Measurements from ENCODE around the gene TIPIN.
A peak's percentile ranks its signal among the peaks of the same experiment; 100 is the strongest.
"Not testable (repeated sequence)": the region's sequence is repeated elsewhere in the genome, so short reads cannot be mapped to it uniquely, and the experiment has no call there.

The TIPIN gene

GRCh38 chr15:66381376-66381775, 24.9 kb upstream of the TIPIN start:
- not testable (repeated sequence) for DNase-seq

DNA sequence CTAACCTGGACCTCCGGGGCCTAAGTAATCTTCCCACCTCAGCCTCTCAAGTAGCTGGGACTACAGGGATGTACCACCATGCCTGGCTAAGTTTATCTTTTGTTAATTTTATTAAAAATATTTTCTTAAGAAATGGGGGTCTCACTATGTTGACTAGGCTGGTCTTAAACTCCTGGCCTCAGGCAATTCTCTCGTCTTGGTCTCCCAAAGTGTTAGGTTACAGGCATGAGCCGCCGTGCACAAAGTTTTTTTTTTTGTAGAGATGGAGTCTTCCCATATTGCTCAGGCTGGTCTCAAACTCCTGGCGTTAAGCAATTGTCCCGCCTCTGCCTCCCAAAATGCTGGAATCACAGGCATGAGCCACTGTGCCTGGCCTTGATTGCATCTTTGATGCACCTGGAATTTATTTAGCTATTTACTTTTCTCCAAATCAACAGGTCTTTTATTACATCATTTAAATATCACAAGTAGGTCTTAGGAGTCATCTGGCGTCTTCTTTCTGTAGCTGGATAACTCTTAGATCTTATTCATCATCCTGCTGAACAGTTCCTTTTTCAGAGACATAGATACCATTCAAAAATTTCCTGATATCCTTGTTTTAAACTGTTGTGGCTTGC, 22.4 kb upstream of the TIPIN start:
- DNase-seq: no peak

- DNase-seq: no peak
These were observed 17.7 kb upstream of the TIPIN start for GRCh38 chr15:66374179-66374578.

DNA sequence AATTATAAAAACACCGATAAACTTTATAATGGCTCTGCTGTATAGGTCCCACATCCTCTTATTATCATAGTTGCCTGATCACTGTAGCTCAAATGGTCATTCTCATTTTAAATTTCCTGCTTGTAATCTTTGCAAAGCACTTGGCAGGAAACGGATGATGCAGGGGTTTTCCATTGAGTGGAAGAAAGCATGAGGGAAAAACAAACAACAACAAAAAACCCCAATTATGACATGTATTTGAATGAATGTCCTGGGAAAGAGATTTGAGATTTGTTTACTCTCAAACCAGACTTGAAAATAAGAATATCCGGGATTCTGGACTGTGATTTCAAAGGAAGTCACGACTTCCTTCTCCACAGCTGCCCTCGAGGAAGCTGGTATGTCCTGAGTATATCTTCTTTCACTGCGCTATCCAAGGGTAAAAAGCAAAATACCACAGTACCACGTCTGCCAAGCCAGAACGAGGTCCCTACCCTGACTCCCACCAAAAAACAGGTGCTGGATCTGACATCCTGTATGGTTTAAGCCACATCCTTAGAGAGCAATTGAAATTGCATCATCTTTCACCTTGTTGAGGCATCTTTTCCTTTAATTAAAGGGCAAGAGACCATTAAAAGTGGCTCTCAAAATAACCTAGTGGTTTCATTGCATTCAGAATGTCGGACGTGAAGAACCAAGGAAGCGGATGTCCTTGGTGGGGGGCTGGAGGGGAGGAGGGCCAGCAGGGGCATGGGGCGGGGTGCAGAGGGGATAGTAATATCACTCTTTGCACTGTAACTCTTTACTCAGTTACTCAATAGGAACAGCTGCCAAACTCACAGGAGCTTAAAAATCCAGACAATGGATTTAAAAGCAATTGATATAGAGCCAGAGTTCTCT, 13.5 kb upstream of the TIPIN start:
- DNase-seq: peak in 1 of 2 donors; percentile 42

DNA sequence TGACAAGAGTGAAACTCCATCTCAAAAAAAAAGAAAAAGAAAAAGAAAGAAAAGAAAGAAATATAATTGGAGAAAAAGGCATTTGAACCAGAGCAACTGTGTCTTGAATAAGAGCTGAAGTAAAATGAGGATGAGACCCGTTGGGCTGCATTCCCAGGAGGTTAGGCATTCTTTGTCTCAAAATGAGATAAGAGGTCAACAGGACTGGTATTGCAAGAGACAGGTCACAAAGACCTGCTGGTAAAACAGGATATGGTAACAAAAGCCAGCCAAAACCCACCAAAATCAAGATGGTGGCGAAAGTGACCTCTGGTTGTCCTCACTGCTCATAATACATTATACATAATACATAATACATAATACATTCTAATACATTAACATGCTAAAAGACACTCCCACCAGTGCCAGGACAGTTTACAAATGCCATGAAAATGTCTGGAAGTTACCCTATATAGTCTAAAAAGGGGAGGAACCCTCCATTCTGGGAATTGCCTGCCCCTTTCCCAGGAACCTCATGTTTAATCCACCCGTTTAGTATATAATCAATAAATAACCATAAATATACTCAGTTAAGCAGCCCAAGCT, 8.6 kb upstream of the TIPIN start:
- DNase-seq: no peak

DNA sequence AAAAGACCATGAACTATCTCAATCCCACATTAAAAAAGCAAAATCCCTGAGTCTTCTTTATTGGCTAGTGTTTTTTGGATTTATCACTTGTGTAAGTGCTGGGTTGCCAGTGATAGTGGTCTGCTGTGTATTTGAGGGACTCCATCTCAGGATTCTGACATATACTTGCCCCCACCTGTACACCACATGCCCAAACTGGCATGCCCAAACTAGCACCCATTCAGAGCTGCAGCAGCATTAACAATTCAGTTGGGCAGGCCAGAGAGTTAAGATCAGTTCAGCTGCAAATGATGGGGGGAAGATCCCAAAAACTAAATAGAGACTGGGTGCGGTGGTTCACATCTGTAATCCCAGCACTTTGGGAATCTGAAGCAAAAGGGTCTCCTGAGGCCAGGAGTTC, 6.3 kb upstream of the TIPIN start:
- DNase-seq: no peak

DNA sequence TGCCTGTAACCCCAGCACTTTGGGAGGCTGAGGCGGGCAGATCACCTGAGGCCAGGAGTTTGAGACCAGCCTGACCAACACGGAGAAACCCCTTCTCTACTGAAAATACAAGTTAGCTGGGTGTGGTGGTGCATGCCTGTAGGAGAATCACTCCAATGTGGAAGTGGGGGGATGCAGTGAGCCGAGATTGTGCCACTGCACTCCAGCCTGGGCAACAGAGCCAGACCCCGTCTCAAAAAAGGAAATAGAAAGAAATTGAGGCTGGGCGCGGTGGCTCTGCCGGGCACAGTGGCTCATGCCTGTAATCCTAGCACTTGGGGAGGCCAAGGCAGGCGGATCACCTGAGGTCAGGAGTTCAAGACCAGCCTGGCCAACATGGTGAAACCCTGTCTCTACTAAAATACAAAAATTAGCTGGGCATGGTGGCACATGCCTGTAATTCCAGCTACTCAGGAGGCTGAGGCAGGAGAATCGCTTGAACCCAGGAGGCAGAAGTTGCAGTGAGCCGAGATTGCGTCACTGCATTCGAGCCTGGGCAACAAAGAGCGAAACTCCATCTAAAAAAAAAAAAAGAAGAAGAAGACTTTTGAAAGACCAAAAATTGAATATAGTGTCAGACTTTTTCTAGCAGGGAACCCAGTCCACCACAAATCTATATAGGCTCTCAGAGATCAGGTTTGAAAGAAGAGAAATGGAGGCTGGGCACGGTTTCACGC, 5.4 kb upstream of the TIPIN start:
- not testable (repeated sequence) for DNase-seq

- DNase-seq: no peak
These were observed 3.3 kb upstream of the TIPIN start for GRCh38 chr15:66359740-66360139.

DNA sequence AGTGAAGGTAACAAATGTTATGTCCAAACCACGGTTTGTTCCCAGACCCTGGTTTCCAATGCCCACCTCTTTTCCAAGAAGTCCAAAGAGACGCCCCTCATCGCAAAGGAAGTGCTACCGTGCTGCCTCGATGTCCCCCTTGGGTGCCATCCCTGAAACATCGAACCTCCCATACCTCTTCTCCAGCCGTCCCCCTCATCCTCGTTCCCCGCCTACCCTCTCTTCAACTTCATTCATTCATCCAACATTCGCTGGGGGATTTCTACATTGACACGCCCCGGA, 467 bp downstream of the TIPIN start:
- DNase-seq: no peak

DNA sequence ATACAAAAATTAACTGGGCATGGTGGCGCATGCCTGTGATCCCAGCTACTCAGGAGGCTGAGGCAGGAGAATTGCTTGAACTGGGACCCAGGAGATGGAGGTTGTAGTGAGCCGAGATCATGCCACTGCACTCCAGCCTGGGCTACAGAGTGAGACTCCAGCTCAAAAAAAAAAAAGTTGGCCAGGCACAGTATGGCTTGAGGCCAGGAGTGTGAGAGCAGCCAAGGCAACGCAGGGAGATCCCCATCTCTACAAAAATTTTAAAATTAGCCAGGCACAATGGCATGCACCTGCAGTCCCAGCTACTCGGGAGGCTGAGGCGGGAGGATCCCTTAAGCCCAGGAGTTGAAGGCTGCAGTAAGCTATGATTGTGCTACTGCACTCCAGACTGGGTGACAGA, 8.0 kb downstream of the TIPIN start:
- not testable (repeated sequence) for DNase-seq

DNA sequence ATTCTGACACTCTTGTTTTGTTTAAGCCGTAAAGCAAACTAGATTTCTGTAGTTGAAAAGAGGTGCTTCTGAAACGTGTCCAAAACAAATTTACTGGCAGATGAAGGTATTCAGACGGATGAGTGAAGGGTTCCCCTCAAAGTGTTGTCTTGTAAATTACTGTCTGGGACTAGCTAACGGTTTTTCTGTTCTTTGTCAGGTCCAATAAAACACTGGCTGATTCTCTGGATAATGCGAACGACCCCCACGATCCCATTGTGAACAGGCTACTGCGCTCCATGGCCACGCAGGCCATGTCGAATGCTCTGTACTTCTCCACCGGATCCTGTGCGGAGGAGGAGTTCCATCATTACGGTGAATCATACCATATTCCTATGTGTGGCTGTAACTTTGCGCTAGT, 27.7 kb downstream of the TIPIN start:
- no peak for DNase-seq

GRCh38 chr15:66327736-66328135, 28.7 kb downstream of the TIPIN start:
- DNase-seq: no peak

DNA sequence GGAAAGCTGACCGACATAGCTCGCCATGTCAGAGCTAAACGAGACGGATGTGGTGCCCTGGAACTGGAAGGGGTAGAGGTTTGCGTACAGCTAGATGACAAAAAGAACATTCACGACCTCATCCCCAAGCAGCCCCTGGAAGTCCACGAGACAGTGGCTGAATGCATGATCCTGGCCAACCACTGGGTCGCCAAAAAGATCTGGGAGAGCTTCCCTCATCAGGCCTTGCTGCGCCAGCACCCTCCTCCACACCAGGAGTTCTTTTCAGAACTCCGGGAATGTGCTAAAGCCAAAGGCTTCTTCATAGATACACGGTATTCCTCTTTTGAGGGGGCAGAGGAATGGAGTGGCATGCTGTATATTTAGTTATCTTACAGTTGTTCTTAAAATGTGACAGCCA, 30.4 kb downstream of the TIPIN start:
- DNase-seq: no peak

DNA sequence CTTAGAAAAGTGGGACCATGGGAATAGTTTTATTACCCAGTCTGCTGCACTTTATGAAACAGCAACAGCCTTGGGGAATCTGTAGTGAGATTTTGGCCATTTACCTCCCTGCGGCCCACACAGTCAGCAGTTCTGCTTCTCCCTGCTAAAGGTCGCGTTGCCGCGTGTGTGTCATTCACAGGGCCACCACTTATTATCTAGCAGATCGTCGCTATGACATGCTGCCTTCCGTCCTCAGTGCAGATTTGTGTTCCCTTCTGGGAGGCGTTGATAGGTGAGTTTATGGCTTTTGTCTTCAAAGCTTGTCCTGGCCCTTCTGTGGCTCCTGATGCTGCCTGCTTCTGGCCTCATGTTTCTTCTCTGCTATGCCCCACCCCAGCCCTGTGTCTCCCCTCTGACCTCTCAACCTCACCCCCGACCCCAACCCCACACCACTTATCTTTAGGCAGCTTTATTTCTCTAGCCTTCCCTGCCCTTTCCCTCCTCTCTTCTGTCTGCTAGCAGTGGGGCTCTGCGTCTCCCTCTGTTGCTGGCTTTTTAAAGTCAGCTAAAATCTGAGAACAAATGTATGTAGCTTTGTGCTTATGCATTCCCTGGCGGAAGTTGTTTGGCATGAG, 33.1 kb downstream of the TIPIN start:
- DNase-seq: no peak

GRCh38 chr15:66312144-66312543, 44.3 kb downstream of the TIPIN start:
- DNase-seq: no peak

DNA sequence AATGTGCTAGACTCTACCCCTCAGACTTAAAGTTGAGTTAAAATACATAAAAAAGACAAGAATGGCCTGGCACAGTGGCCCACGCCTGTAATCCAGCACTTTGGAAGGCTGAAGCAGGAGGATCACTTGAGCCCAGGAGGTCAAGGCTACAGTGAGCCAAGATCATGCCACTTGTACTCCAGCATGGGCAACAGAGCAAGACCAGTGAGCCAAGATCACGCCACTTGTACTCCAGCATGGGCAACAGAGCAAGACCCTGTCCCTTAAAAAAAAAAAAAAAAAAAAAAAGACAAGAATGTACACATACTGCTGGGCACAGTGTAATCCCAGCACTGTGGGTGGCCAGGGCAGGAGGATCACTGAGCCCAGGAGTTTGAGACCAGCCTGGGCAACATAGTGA, 45.7 kb downstream of the TIPIN start:
- no peak for DNase-seq

DNA sequence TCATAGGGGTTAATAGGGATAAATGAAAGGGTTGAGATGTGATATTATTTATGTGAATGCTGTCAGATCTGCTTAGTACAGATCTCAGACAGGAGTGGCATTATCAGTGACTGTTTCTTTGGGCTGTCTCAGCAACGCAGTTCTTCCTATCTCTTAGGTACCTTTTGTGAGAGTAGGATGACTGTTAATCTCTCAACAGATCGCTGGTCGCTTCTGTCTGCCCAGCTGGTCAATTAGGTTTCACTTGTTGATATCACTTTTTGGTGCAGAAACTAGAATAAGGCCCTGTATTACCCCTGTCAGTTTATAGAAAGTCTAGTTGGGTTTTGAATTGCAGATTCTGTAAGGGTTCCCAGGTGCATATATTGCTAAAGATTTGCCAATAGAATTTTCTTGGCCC, 46.7 kb downstream of the TIPIN start:
- DNase-seq: no peak

GRCh38 chr15:66308531-66308930, 48.0 kb downstream of the TIPIN start:
- no peak for DNase-seq

- DNase-seq: no peak
These were observed 50.1 kb downstream of the TIPIN start for GRCh38 chr15:66306381-66306780.

- not testable (repeated sequence) for DNase-seq
These were observed 52.1 kb downstream of the TIPIN start for GRCh38 chr15:66304425-66304824.

DNA sequence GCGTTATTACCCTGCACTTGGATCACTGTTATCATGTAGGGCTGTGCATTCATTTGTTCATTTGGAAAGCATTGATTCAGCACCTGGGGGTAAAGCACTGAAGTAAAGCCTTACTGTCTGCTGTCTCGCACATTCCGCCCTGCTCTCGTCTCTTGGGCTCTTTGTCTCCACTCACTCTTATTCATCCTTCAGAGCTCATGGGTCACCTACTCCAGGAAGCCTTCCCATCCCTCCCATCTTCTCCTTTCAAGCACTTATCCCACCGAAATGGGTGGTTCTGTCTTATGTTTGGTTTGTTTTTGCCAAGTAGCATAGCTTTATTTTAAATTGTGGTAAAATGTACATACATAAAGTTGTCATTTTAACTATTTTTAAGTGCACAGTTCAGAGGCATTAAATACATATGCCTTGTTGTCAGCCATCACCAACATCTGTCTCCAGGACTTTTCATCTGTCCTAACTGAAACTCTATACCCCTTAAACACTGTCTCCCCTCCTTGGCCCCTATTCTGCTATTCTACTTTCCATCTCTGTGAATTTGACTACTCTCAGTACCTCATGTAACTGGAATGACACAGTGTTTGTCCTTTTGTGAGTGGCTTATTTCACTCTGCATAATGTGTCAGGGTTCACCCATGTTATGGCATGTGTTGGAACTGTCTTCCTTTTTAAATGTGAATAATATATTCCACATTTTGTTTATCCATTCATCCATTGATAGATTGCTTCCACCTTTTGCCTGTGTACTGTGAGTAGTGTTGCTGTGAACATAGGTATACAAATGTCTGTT, 53.8 kb downstream of the TIPIN start:
- no peak for DNase-seq

DNA sequence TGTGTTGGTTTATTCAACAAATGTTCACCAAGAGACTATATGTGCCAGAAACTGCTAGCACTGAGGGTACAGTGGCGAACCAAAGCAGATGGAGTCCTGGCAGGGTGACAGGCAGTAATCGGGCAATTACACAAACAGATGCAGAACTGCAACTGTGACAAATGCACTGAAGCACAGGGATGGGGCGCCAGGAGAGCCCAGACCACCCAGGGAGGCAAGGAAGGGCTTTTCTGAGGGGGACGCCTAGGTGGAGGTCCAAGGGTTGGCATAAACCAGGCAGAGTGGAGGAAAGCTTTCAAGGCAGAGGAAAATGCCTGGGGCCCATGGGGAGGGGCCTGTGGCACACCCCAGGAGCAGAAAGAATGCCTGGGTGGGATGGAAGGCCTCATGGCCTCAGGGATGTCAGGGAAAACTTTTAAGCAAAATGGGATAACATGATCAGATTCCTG, 57.7 kb downstream of the TIPIN start:
- no peak for DNase-seq

Data from CD4-positive, alpha-beta T cell treated with Interferon alpha-2 for 1 hour (primary cell).